ENCODE results near the gene TCERG1L. TPM values are rescaled to one million over a fixed set of nuclear protein-coding genes. Genes with fewer than 3 reads are reported as not detected.

TCERG1L gene
- total RNA-seq, 1 donor from 2014 or later = 0.46 TPM

DNA sequence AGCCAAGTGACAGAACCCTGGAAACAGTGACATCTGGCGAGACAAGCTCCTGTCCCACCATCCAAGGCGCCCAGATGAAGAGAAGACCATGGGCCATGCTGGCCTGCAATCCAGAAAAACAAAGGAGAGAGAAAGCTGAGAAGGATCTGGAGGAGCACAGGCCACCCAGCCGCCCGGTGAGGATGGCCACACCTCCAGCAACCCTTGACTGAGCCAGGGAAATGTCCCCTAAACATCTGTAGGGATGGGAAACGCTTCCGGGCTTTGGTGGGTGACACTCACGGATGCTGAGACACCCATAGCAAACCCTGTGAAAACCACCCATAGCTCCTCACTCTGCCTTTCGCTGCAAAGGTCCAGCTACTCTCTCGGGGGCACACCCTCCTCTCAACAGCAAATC lies 32.0 kb downstream of the TCERG1L start:
- Histone ChIP-seq H3K27me3 (ENCODE audit: control insufficient read depth, insufficient read depth, low read length) (no peaks in the 10 kb centered on the region), H3K36me3 (ENCODE audit: control insufficient read depth, insufficient read depth, low read length) (no peaks in the 10 kb centered on the region), H3K4me3 (ENCODE audit: low read depth, low read length) (no peak overlapping the region)
- no peak for DNase-seq (ENCODE audit: low read depth)
- TF ChIP-seq, protein P1, sequence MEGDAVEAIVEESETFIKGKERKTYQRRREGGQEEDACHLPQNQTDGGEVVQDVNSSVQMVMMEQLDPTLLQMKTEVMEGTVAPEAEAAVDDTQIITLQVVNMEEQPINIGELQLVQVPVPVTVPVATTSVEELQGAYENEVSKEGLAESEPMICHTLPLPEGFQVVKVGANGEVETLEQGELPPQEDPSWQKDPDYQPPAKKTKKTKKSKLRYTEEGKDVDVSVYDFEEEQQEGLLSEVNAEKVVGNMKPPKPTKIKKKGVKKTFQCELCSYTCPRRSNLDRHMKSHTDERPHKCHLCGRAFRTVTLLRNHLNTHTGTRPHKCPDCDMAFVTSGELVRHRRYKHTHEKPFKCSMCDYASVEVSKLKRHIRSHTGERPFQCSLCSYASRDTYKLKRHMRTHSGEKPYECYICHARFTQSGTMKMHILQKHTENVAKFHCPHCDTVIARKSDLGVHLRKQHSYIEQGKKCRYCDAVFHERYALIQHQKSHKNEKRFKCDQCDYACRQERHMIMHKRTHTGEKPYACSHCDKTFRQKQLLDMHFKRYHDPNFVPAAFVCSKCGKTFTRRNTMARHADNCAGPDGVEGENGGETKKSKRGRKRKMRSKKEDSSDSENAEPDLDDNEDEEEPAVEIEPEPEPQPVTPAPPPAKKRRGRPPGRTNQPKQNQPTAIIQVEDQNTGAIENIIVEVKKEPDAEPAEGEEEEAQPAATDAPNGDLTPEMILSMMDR (IDR thresholded peaks at IDR 0.05; ENCODE audit: insufficient read depth, low read length, poor library complexity, severe bottlenecking) = no peak

DNA sequence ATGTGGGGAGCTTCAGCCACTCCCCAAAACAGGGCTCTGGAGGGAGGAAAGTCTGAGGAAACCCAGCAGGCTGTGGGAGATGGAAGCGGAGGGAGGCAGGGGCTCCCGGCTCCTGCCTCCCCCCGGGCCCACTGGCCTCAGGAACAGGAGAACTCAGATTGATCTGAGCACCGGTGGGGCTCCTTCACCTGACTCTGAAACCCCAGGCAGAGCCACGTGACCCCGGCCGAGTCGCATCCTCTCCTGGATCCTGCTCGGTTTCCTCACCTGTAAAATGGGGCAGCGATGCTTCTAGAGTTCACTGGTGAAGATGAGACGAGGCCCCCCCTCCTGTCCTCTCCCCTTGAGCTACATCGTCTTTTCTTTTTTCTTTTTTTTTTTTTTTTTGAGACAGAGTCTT lies 33.6 kb downstream of the TCERG1L start:
- no peaks in the 10 kb centered on the region for H3K27me3 ChIP-seq (ENCODE audit: control insufficient read depth, insufficient read depth, low read length)
- no peaks in the 10 kb centered on the region for H3K36me3 ChIP-seq (ENCODE audit: control insufficient read depth, insufficient read depth, low read length)
- H3K4me3 ChIP-seq (ENCODE audit: low read depth, low read length) = no peak overlapping the region
- TF ChIP-seq, protein P1 (IDR thresholded peaks at IDR 0.05; ENCODE audit: insufficient read depth, low read length, poor library complexity, severe bottlenecking) = no peak
- DNase-seq (ENCODE audit: low read depth) = no peak

DNA sequence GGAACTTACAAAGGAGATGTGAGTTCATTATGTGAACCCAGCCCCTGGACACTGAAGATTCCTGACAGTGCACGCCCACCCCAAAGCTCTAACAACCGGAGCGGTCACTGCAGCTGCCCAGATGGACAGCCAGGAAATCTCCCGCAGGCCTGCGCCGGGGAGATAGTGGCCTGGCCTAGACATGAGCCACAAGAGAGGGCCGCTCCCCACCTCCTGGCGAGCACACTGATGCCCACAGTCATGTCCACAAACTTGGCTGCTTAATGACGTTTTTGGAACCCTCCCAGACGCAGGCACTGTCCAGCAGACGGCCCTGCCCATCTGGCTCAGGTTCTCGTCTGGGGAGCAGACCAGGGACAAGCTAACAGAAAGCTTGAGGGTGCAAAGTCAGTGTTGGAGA lies 34.2 kb downstream of the TCERG1L start:
- TF ChIP-seq, protein P1 (IDR thresholded peaks at IDR 0.05; ENCODE audit: insufficient read depth, low read length, poor library complexity, severe bottlenecking) = no peak
- H3K36me3 ChIP-seq (ENCODE audit: control insufficient read depth, insufficient read depth, low read length) = no peaks in the 10 kb centered on the region
- no peaks in the 10 kb centered on the region for H3K27me3 ChIP-seq (ENCODE audit: control insufficient read depth, insufficient read depth, low read length)
- no peak for DNase-seq (ENCODE audit: low read depth)
- no peak overlapping the region for H3K4me3 ChIP-seq (ENCODE audit: low read depth, low read length)

DNA sequence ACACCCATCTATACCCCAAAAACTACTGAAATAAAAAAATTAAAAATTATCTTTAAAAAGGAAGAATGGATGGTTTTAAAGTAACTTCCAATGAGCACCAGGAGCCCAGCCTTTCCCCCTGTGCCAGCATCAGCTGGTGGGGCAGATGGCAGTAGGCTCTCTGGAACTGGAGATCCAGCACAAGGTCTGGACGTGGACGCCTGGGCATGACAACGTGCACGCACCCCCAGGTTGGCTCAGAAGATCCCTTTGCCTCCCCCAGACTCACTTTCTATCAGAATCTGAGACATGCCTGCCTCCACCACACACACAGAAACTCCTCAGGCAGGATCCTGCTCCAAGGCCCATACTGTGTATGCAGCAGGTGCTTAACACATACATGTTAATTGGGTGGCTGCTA lies 35.8 kb downstream of the TCERG1L start:
- no peaks in the 10 kb centered on the region for H3K27me3 ChIP-seq (ENCODE audit: control insufficient read depth, insufficient read depth, low read length)
- no peak overlapping the region for H3K4me3 ChIP-seq (ENCODE audit: low read depth, low read length)
- TF ChIP-seq, protein P1 (IDR thresholded peaks at IDR 0.05; ENCODE audit: insufficient read depth, low read length, poor library complexity, severe bottlenecking) = no peak
- DNase-seq (ENCODE audit: low read depth) = no peak
- H3K36me3 ChIP-seq (ENCODE audit: control insufficient read depth, insufficient read depth, low read length) = no peaks in the 10 kb centered on the region

DNA sequence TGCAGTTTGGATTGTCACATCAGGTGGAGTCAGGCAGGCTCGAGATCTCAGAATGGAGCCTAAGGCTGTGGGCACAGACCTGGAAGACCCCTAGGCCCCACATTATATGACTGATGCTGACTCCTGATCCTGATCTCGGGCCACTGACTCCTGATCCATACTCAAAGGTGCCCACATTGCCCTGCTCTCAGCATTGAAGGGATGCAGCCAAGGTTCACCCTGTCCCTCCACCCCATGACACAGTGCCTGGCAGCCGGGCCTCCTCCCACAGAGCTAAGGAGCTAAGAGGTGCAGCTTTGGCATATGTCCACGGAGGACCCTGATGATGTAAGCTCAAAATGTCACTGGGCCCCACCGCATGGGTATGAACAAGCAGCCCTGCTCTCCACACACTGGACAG lies 36.6 kb downstream of the TCERG1L start:
- DNase-seq (ENCODE audit: low read depth) = no peak
- TF ChIP-seq, protein P1 (IDR thresholded peaks at IDR 0.05; ENCODE audit: insufficient read depth, low read length, poor library complexity, severe bottlenecking) = no peak
- Histone ChIP-seq H3K4me3 (ENCODE audit: low read depth, low read length) (no peak overlapping the region), H3K36me3 (ENCODE audit: control insufficient read depth, insufficient read depth, low read length) (no peaks in the 10 kb centered on the region), H3K27me3 (ENCODE audit: control insufficient read depth, insufficient read depth, low read length) (no peaks in the 10 kb centered on the region)

DNA sequence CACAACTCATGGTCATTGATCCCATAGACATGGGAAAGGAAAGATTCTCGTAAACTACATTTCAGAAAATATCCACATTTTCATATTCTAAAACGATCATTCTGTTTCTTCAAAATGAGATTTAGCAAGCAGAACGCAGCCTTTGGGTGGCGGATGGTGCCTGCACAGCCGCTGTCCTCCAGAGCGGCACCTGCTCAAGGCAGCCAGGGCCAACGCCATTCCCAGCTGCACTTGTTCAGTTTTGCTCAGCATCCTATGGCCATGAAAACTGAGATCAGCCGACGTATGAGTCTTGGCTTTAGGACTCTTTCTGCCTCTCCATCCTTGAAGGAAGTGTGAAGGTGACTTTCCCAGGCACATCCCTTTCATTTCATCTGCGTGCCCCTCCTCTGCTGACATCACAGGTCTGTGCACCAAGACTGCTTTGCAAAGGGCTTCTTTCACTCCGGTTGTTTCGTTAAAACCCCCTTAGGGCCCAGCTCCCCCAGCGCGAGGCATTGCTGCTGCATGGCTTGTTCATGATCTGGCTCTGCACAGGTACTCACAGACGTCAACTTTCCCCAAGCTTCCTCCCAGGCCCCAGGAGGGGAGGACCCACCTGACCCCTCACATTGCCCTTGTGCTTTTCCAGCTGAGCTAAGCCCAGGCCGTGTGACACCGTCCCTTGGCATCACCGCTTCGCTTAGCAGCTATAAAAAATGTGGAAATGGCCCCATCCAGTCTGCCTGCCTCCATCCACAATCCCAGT lies 37.2 kb downstream of the TCERG1L start:
- H3K36me3 ChIP-seq (ENCODE audit: control insufficient read depth, insufficient read depth, low read length) = no peaks in the 10 kb centered on the region
- DNase-seq (ENCODE audit: low read depth) = no peak
- H3K27me3 ChIP-seq (ENCODE audit: control insufficient read depth, insufficient read depth, low read length) = no peaks in the 10 kb centered on the region
- TF ChIP-seq, protein P1 (IDR thresholded peaks at IDR 0.05; ENCODE audit: insufficient read depth, low read length, poor library complexity, severe bottlenecking) = no peak
- H3K4me3 ChIP-seq (ENCODE audit: low read depth, low read length) = no peak overlapping the region

Measured in kidney epithelial cell (primary cell).